DOHH2 (cell line): ENCODE measurements around the gene SESN1.
"Not testable (repeated sequence)": the region's sequence is repeated elsewhere in the genome, so short reads cannot be mapped to it uniquely, and the experiment has no call there.

ENCODE experiments used
- H3F3A ChIP-seq: fragments of 200-600 bp; sonication (generic), shearing (Covaris generic); 2 replicates; pipeline ENCODE4 v1.6.0; 2016; ENCODE audit warnings: antibody characterized with exemption, mild to moderate bottlenecking; ENCODE audit not compliant: control insufficient read depth, insufficient read depth
- H3K27ac ChIP-seq: fragments of 200-600 bp; sonication (generic); 2 replicates; pipeline ENCODE4 v1.5.1; 2014; ENCODE audit warnings: low read depth, mild to moderate bottlenecking, low read length, moderate library complexity
- H3K27me3 ChIP-seq: fragments of 200-600 bp; sonication (generic); 2 replicates; pipeline ENCODE4 v1.6.1; 2014; ENCODE audit warnings: mild to moderate bottlenecking, low read length, mixed read lengths; ENCODE audit not compliant: control insufficient read depth
- H3K36me3 ChIP-seq: fragments of 200-600 bp; sonication (generic); 2 replicates; pipeline ENCODE4 v1.6.1; 2014; ENCODE audit warnings: mild to moderate bottlenecking, low read length, moderate library complexity, mixed read lengths; ENCODE audit not compliant: control insufficient read depth
- H3K4me1 ChIP-seq: fragments of 200-600 bp; sonication (generic); 2 replicates; pipeline ENCODE4 v1.6.1; 2014; ENCODE audit warnings: mild to moderate bottlenecking, low read length, mixed read lengths; ENCODE audit not compliant: control insufficient read depth
- H3K4me2 ChIP-seq: fragments of 200-600 bp; sonication (generic); 2 replicates; pipeline ENCODE4 v1.6.0; 2014; ENCODE audit warnings: mild to moderate bottlenecking, low read length, moderate library complexity
- H3K4me3 ChIP-seq: fragments of 200-600 bp; sonication (generic); 2 replicates; pipeline ENCODE4 v1.5.1; 2014; ENCODE audit warnings: mild to moderate bottlenecking, low read length, mixed read lengths
- H3K79me2 ChIP-seq: fragments of 200-600 bp; sonication (generic); 2 replicates; pipeline ENCODE4 v1.6.1; 2014; ENCODE audit warnings: mild to moderate bottlenecking, low read length, mixed read lengths; ENCODE audit not compliant: control insufficient read depth
- H3K9me2 ChIP-seq: fragments of 200-600 bp; sonication (generic); replicated peaks from 2 replicates; pipeline ENCODE4 v1.6.1; 2014; ENCODE audit warnings: mild to moderate bottlenecking, low read length, mixed read lengths; ENCODE audit not compliant: control insufficient read depth
- H3K9me3 ChIP-seq: fragments of 200-600 bp; sonication (generic); 2 replicates; pipeline ENCODE4 v1.6.1; 2014; ENCODE audit warnings: antibody characterized with exemption, low read length, mixed read lengths; ENCODE audit not compliant: control insufficient read depth, insufficient read depth
- H4K20me1 ChIP-seq: fragments of 200-600 bp; sonication (generic); 2 replicates; pipeline ENCODE4 v1.6.0; 2014; ENCODE audit warnings: low read depth, mild to moderate bottlenecking, antibody characterized with exemption, low read length, moderate library complexity; ENCODE audit not compliant: control insufficient read depth, insufficient read depth
- EZH2phosphoT487 ChIP-seq: fragments of 200-600 bp; sonication (generic); IDR thresholded peaks from 2 replicates; pipeline ENCODE4 v1.6.1; 2017; ENCODE audit warnings: borderline replicate concordance, mild to moderate bottlenecking, antibody characterized with exemption, low read length, moderate library complexity, mixed read lengths
- TF ChIP-seq, protein P1 (sequence below): fragments of 200-600 bp; sonication (generic); IDR thresholded peaks from one replicate; pipeline ENCODE4 v1.5.1; 2014; ENCODE audit warnings: antibody characterized with exemption, mild to moderate bottlenecking, low read depth, low read length; ENCODE audit not compliant: poor library complexity, severe bottlenecking

SESN1 gene

DNA sequence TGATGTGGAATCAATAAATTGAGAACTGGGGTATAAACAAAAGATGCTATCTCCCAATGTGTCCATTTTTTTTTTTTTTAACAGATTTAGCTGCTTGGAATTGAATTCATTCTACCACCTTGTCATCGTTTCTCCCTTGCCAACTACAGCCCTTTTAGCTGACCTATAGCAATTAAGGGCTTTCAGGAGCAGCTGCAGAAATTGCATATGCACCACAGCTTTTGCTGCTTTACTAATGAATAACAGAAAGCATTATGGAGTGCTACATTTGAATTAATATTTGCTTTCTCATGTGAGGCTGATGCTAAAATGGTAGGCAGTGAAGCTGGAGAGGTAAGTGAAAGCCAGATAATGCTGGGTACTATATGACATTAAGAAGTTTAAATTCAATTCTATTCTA lies 5.7 kb downstream of the SESN1 start:
- Histone ChIP-seq H3F3A (peaks cover 6% of the 10 kb centered on the region; the same call in 1 of the 2 replicates), H3K4me3 (no peak overlapping the region), H3K27me3 (peaks cover 8% of the 10 kb centered on the region; the same call in 1 of the 2 replicates), H3K27ac (no peak overlapping the region), H3K79me2 (no peaks in the 10 kb centered on the region), H4K20me1 (no peaks in the 10 kb centered on the region), H3K4me1 (peaks cover 16% of the 10 kb centered on the region), H3K4me2 (no peak overlapping the region), H3K36me3 (no peaks in the 10 kb centered on the region), H3K9me3 (no peaks in the 10 kb centered on the region), H3K9me2 (no peaks in the 10 kb centered on the region)
- no peak for TF ChIP-seq EZH2phosphoT487
- TF ChIP-seq, protein P1, sequence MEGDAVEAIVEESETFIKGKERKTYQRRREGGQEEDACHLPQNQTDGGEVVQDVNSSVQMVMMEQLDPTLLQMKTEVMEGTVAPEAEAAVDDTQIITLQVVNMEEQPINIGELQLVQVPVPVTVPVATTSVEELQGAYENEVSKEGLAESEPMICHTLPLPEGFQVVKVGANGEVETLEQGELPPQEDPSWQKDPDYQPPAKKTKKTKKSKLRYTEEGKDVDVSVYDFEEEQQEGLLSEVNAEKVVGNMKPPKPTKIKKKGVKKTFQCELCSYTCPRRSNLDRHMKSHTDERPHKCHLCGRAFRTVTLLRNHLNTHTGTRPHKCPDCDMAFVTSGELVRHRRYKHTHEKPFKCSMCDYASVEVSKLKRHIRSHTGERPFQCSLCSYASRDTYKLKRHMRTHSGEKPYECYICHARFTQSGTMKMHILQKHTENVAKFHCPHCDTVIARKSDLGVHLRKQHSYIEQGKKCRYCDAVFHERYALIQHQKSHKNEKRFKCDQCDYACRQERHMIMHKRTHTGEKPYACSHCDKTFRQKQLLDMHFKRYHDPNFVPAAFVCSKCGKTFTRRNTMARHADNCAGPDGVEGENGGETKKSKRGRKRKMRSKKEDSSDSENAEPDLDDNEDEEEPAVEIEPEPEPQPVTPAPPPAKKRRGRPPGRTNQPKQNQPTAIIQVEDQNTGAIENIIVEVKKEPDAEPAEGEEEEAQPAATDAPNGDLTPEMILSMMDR = no peak

DNA sequence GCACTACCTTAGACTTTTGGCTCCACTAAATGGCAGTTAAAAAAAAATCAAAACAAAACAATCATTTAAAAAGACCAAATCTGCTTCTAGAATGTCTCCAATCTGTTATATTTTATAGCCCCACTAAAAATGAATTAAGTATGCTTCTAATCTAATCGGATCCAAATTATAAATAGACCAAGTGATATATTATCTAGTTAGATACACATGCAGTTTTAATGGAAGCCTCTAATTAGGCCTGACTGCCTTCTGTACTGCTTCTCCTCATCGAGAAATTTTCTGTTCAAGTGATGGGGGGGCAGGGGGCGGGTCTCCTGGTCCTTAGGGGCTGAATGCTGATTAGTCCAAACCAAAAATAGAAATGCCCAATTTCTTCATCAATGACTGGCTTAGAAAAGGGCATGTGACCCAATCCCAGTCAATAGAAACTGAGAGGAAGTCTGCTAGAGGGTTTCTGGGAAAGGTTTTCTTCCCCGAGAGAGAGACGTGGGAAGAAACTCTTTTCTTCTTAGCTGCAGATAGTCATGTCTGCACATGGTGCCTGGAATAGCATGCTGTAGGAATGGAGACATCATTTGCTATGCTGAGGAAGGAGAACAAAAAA lies 6.9 kb downstream of the SESN1 start:
- H4K20me1 ChIP-seq = no peaks in the 10 kb centered on the region
- H3K27ac ChIP-seq = no peak overlapping the region
- H3K9me3 ChIP-seq = no peaks in the 10 kb centered on the region
- H3K9me2 ChIP-seq = no peaks in the 10 kb centered on the region
- no peaks in the 10 kb centered on the region for H3K79me2 ChIP-seq
- TF ChIP-seq, protein P1 = no peak
- no peak for TF ChIP-seq EZH2phosphoT487
- H3K4me2 ChIP-seq = no peak overlapping the region
- no peak overlapping the region for H3K4me3 ChIP-seq
- H3K27me3 ChIP-seq = 0 out of 2 replicates have a peak, but pooled peaks cover 4% of the 10 kb centered on the region
- no peaks in the 10 kb centered on the region for H3K36me3 ChIP-seq
- peaks cover 13% of the 10 kb centered on the region for H3K4me1 ChIP-seq
- H3F3A ChIP-seq = no peaks in the 10 kb centered on the region

DNA sequence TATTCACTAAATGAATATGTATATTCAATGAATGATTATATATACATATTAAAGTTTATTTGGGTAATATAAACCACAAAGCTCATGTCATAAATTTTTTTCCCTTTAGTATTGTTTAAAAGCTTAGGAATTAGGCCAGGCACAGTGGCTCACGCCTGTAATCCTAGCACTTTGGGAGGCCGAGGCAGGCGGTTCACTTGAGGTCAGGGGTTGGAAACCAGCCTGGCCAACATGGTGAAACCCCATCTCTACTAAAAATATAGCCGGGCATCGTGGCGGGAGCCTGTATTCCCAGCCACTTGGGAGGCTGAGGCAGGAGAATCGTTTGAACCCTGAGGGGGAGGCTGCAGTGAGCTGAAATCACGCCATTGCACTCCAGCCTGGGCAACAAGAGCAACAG lies 10.5 kb downstream of the SESN1 start:
- not testable (repeated sequence) for H4K20me1 ChIP-seq, H3K4me1 ChIP-seq, H3K36me3 ChIP-seq, H3K9me3 ChIP-seq, H3K27me3 ChIP-seq, H3K4me2 ChIP-seq, H3K79me2 ChIP-seq, H3F3A ChIP-seq, H3K27ac ChIP-seq, H3K9me2 ChIP-seq, H3K4me3 ChIP-seq

DNA sequence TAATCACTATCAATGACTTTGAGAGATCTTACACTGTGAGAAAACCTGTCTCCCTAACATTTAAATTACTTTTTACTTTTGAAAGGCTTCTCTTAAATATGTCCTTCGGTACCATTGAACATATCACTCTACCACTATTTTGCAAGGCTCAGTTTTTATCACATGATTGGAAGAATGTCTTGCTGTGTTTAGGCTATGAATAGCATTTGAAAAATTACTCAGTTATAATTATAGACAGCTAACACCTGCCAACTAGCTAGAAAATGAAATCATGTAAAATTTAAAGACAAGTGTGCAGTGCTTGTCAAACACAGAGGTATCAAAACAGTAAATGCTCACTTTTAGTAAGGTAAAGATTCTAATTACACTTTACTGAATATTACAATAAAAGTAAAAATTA lies 11.0 kb downstream of the SESN1 start:
- Histone ChIP-seq H3F3A (no peaks in the 10 kb centered on the region), H4K20me1 (no peaks in the 10 kb centered on the region), H3K27me3 (no peaks in the 10 kb centered on the region), H3K4me1 (peaks cover 5% of the 10 kb centered on the region), H3K9me2 (no peaks in the 10 kb centered on the region), H3K36me3 (no peaks in the 10 kb centered on the region), H3K4me3 (no peak overlapping the region), H3K27ac (no peak overlapping the region), H3K79me2 (no peaks in the 10 kb centered on the region), H3K4me2 (0 out of 2 replicates have a peak overlapping the region, but pooled peaks have one; percentile 6), H3K9me3 (no peaks in the 10 kb centered on the region)
- TF ChIP-seq, protein P1 = no peak
- TF ChIP-seq EZH2phosphoT487 = no peak
